Fibroblast of mammary gland (primary cell): ENCODE measurements around the gene BICC1.

Source experiments
- DNase-seq: peaks from one replicate; pipeline ENCODE4 v3.0.0-alpha.2; 2010; ENCODE audit warnings: low read depth
- H3K4me3 ChIP-seq: 2 replicates; pipeline ENCODE4 v1.5.1; 2011; ENCODE audit warnings: low read depth, mild to moderate bottlenecking, low read length, moderate library complexity; ENCODE audit not compliant: control insufficient read depth
- CTCF ChIP-seq: conservative IDR thresholded peaks from 2 replicates; pipeline ENCODE4 v1.5.1; 2011; ENCODE audit warnings: low read depth, low read length, inconsistent platforms; ENCODE audit not compliant: control insufficient read depth, insufficient read depth

The BICC1 gene

DNA sequence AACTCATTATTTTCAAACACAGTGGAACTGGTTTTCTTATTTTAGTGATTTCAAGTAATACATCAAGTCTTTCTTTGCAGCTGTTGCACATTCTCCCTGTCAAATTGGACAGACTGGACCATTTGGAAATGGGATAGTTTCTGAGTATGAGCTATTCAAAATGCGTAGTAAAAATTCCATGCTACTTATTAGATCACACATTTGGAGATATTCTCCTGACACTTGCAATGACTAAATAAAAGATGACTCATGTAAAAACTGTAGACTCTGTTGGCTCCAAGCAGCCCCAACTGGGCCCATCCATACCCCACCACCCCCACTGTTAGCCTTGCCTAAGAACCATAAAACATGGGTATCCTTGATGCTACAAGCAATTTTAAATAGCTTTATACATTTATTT, 25.9 kb upstream of the BICC1 start:
- DNase-seq: peak; percentile 51
- TF ChIP-seq CTCF: no peak
- no peak overlapping the region for H3K4me3 ChIP-seq

- peak; percentile 87 for DNase-seq
- TF ChIP-seq CTCF: no peak
- H3K4me3 ChIP-seq: no peak overlapping the region
Measured at GRCh38 chr10:58488921-58489320, 23.8 kb upstream of the BICC1 start.

DNA sequence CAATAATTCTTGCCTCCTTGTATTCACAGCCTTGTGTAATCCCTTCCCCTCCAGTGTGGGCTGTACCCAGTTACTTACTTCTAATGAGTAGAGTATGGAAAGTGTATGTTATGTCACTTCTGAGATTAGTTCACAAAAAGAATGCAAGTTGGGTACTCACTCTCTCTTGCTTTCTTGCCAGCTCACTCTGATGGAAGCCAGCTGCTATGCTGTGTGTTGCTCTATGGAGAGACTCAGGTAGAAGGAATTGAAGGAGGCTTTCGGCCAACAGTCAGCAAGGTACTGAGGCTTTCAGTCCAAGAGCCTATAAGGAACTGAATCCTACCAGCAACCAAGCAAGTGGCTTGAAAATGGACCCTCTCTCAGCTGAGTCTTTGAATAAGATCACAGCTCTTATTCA, 9.7 kb upstream of the BICC1 start:
- no peak for DNase-seq
- H3K4me3 ChIP-seq: no peak overlapping the region
- TF ChIP-seq CTCF: no peak

DNA sequence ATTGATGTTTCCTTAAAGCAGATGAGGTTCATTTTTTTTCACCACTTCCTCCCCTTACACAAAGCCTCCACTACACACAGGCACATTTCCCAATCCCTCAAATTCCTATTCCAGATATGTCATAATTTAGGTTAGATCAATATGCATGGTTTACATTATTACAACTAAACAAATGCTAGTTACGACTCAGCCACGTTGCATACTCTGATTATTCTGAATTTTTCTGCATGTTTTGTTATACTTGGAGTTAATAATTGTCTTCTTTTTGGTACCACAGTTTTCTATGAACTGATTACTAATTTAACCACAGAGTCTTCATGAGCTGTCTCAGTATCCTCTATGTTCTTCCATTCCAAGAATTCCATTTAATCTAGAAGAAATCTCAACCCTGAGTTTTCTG, 4.4 kb upstream of the BICC1 start:
- TF ChIP-seq CTCF: no peak
- DNase-seq: peak; percentile 73
- H3K4me3 ChIP-seq: no peak overlapping the region

DNA sequence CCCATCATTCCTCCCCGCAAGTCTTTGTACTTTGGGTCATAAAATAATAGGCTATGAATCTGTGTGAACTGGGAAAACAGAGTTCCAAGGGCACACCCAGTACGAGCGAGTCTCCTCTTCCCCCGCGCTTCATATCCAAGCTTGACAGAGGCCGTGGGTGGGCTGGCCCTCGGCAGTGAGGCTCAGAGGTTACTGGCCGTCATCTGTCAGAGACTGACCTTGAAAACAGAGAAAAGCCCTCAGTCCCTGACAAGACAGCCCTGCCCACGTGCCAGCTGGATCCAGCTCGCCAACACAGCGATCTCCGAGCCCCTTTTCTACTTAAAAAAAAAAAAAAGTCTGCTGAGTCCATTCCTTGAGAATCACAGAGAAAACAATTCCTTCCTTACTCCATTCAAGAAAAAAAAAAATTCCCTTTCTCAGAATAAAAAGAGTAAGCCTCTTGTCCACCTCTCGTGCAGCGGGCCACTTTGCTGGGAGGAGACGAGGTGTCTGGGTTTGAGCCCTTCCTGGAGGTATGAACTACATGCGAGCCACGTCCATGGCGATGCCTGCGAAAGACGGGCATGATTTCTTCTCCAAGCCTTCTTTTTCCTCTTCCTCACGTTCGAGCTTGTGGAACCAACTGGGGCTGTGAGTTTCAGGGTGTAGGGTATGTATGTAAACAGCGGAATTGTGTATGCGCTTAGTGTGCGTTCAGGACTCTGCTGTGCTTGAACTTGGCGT, 744 bp upstream of the BICC1 start:
- no peak for TF ChIP-seq CTCF
- peak; percentile 38 for DNase-seq
- peak overlapping the region; percentile 57 for H3K4me3 ChIP-seq

DNA sequence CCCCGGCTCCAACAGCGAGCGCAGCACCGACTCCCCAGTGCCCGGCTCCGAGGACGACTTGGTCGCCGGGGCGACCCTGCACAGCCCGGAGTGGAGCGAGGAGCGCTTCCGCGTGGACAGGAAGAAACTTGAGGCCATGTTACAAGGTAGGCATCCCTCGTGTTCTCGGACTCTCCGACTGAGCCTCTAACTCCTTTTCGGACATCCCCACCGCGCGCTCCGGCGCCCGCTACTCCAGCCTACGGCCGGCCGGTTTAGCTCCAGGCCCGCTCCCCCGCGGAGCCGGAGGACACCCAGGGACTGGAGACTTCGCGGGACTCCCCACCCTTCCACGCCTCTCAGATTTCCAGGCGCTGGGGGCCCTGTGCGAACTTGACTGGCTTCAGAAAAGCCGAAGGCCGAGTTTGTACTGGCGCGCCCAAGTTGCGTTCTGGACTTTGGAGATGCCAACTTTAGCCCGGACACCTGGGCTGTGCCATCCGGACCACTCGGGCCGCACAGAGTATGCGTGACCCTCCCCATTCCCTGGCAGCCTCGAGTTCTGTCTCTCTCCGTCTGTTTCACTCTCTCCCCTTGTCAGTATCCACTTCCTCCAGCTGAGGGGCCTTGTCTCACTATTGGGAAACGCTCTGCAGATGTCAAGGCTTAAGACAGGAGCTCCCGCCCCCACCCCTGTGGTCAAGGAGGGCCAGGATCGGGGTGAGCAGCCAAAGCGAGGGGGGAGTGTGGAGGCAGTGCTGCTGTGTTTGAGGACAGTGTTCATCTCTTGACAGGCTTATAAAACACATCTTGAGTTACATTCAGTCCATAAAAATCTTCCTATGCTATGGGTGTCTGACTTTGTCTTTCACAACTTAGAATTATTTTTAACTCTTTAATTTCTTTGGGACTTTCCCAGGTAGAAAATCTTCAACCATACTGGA, 777 bp downstream of the BICC1 start:
- peak; percentile 88 for DNase-seq
- peak overlapping the region; percentile 78 for H3K4me3 ChIP-seq

More for the DNA sequence above, 777 bp downstream of the BICC1 start:
- no peak for TF ChIP-seq CTCF
